CD4-positive, alpha-beta T cell treated with Interleukin-21 for 1 hour (primary cell): ENCODE data around the gene OPCML.

ENCODE experiments used
- DNase-seq: peaks from one replicate; pipeline ENCODE4 v3.0.0-alpha.2; 2020

OPCML gene

DNA sequence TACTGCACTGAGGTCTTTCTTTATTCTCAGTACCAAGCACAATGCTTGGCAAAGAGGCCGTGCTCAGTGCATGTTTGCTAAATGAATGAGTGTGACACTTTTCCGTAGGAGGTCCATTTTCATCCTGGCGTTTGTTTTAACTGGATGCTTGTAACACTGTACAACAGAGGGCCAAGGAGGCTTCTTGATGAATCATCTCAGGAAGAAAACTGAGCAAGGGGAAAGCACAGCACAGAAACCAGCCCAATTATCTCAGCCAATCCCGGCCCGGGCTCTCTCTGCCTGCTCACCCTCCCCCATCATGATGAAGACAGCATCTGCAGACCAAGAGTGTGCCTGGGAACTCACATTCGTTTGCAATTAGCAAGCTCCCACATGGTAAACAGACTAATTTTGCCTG, 570.3 kb downstream of the OPCML start:
- DNase-seq: no peak

DNA sequence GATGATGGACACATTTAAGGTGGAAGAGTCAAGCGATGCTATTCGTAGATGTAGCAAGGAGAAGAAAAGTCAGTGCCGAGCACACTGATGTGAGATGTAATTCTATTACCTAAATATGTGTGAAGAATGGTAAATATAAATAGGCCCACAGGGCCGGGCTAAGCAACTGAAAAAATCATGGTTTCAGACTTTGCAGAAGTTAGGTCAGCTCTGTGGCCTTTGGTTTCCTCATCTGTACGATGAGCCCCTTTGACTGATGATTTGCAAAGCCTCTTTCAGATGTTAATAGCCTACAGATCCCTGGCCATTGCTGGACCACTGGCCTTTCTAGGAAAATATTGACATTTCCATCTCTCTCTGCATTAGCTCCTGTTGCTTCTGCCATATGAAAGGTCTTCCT, 570.8 kb downstream of the OPCML start:
- no peak for DNase-seq

DNA sequence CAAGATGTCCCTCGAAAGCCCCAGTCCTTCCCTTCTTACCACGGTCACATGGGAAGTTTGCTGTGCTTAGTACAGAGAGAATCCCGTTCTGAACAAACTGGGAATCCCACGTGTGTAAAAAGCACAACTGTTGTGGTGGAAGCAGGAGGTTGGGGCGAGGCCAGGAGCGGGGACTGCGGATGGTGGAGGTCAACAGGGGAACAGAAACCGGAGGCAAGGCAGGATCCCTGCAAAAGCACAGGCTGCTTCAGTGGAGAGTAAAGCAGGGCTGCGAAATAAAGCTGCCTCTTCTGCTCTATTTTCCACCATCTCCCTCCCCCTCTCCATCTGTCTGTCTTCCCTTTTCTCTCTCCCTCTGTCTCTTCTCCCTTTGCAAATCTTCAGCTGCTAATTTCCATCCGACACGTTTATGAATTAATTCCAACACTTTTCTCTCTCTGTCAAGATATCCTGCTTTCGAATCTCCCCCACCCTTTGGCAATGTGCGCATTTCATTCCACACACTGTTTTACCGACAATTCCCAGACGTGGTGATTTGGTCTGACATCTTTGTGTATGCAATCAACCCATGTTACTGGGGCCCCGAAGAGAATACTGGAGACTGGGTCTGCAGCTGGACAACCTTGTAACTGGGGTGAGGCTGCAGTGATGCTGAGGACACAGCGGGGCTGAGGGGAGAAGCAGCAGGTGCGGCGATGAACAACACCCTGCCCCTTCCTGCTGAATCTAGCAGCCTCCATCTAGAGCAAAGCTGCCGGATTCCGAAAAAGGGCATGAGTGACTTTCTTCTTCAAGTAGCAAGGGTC, 571.8 kb downstream of the OPCML start:
- no peak for DNase-seq

DNA sequence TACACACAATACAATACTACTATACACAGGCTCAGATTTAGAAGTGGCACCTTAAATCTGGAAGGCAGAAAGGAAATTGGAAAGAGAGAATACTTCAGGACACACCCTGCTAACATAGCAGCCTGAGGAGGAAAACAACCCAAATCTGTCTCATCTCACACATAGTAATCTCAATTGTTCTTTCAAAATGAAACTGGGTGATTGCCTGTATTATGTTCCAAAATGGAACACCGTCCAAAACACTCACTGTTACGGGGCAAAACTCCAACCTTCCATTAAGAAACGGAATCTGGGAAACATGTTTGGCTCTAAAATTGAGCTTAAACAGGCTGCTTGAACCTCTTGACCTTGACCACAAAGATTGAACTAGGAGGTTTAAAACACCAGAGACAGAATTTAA, 572.6 kb downstream of the OPCML start:
- DNase-seq: no peak

DNA sequence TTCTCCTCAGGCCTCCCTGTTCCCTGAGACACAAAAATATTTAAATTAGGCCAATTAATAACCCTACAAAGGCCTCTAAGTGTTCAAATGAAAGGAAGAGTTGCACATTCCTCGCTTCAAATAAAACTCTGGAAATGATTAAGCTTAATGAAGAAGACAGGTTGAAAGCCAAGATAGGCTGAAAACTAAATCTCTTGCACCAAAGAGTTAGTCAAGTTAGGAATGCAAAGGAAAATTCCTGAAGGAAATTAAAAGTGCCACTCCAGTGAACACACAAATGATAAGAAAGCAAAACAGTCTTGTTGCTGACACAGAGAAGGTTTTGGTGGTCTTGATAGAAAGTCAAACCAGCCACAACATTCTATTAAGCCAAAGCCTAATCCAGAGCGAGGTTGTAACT, 574.4 kb downstream of the OPCML start:
- no peak for DNase-seq

DNA sequence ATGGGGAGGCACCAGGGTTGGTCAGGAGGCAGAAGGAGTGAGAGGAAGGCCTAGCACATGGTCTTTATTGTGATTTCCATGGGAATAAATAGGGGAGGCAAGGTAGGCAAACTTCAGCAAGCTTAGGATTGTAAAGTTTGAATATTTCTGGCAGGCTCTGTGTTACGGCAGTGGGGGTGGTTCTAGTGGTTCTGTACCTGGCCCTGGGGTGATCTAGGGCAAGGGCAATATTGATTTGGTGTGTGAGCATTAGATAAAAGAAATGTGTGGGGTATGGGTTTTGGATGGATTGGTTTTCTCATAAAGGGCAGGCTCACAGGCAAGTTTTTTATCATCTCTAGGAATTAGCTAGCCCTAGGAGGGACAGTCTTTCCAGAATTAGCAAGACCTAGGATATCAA, 584.0 kb downstream of the OPCML start:
- no peak for DNase-seq

DNA sequence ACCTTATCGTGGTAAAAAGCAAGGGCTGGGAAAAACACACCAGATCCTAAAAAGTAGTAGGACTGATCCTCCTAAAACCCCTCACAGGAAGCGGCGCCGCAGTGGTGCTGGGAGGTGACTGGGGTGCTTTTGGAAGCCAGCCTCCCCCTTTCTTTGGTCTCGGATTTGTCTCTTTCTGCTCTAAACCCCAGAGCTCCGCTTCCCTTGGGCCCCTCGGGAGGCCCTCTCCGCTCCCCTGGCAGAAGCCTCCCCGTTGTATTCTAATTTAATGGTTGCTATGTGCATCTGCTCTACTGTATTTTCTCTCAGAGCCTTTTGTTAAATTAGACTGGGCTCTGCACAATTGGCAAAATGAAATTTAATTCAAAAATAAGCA, 587.7 kb downstream of the OPCML start:
- no peak for DNase-seq

DNA sequence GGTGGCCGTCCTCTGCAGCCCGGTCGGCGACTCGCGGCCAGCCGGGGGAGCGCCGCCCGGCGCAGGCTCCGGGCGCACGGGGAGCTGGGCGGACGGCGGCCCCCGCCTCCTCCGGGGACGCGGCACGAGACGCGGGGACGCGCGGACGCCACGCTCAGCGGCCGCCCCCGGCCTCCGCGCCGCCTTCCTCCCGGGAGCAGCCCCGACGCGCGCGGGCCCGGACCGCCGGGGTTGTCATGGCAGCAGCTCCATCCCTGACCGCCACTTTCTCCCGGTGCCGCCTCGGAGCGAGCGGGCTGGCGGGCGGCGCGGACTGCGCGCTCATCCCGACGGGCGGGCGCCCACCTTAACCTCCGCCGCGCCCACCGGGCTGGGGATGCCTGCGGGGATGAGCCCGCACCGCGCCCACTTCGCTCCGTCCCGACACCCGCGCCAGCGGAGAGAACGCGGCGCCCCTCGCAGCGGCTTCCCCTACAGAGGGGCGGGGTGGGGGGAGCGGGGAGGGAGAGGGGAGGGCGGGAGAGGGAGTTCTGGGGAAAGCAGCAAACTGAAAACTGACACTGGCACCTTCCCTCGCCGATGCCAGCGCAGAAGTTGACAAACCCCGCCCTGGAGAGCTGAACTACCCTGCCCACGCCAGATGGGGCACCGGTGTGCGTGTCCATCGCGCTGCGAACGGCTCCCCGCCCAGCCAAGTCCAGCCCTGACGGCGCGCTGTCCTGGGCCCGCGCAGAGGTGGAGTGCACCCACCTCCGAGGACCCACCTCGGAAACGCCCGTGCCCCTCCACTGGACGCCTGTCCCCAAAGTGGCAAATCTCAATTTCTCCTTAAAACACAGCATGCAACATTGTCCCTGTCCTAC, 588.4 kb downstream of the OPCML start:
- DNase-seq: no peak

DNA sequence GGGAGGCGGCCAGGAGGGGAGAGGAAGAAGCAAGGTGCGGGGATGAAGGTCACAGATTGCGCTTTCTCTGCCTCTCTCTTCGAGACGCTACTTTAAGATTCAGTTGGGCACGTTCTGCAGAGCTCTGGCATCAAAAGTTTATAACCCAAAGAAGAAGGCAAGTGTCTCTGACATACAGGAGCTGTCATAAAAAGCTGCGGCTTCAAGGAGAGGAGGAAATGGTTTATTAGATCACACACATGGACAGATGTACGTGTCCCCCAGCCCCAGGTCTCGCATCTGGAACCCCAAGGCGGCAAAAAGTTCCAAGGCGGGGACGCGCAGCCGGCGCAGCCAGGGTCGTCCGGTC, 589.0 kb downstream of the OPCML start:
- DNase-seq: no peak

DNA sequence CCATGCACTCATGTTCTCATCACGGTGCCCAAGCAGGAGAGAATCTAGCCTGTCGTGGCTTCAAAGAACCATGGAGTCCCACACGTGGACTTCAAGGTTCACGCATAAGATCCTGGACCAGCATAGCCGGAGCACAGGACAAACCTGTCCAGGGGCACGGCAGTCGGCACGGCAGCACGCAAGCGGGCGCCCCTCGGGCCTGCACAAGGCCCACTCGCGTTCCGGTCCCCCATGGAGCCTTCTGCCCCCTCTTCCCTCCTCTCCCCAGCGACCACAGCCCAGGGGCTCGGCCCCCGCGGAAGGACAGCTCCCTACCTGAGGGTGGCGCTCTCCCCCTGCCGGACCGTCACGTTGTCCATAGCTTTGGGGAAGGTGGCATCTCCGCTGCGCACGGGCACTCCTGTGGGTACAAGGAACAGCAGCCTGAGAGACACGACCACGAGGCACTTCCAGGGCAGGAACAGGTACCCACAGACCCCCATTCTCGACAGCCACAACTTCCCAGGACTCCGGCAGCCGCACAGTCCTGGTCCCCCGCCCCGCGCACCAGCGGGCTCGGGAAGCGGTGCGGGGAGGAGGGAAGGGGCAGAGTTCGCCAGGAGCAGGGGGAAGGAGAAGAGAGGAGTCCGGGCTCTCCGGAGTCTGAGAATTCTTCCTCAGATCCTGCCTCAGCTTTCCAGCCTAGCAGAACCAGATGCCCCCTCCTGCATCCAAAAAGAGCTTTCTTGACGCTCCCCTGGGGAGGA, 589.5 kb downstream of the OPCML start:
- no peak for DNase-seq

DNA sequence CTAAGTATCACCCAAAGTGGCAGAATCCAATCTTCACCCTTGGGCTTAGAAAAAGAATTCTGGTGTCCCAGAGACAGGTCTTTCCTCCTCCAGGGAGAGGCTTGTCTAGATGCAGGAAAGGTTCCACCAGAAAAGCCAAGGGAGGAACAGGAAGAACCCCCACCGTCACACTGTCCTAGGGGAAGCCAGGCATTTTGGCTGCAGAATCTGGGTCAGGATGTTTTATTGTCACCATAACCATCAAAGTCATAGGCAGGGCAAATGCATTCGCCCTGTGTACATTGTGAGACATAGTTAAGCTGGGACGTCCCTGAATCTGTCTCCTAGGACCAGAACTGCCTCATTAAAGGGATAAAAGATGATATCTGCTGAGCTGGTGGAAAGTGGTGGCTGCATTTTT, 590.5 kb downstream of the OPCML start:
- no peak for DNase-seq

DNA sequence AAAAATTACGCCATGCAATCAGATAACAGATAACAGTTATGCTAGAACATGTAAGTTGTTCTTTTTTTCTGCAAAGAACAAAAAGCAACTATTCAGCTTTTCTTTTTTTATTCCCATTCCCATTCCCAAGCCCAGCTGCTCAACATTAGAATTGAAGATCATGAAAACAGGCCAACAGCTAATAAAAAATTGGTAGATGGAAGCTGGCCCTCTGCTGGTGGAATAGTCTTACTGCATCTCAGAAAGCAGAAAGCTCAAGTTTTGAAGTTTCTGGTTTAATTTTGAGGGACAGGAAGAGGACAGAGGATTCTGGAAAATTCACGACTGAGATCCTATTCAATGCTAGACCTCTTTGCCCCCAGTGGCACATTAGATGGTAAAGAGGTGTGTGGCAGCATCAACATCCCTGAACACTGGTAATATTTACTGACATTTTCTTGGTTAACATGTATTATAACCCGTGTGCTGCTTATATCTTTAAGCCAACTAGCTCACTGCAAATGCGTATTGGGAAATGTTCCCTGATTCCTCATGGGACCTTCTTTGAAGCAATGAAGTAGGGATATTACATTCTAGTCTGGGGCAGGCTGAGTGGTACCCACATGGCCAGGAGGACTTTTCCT, 591.2 kb downstream of the OPCML start:
- no peak for DNase-seq

DNA sequence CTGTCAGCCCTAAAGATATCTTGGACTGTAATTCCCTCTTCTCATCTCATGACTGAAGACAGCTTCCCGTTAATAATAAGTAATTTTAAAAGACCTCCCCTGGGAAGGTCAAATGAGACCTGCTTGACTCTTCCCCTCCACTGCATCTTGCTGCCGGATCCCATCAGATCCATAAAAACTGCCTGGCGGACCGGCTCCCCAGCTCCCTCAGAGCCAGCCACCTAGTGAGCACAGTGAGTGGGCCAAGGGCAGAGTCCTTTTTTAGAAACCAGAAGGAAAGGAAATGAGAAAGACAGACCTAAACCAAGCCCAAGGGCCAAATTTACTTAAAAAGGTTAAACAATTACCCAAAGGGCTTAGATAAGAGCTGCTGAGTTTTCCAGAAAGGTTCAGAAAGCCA, 595.3 kb downstream of the OPCML start:
- no peak for DNase-seq

DNA sequence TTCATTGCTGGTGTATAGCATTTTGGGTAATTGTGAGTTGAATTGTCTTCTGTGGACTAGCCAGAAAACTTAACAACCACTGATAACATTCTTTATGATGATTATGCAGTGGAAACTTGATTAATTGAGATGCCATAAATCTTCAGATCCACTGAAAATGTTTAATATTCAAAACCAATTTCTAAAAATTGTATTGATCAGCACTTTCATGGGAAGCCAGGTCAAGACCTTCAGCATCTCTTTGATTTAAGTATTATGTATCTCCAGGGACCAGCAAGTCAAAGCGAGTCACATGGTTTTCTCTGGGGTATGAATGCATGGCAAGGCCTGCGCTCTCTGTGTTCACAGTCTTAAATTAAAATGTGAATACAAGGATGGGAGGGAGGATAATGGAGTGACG, 596.9 kb downstream of the OPCML start:
- no peak for DNase-seq

DNA sequence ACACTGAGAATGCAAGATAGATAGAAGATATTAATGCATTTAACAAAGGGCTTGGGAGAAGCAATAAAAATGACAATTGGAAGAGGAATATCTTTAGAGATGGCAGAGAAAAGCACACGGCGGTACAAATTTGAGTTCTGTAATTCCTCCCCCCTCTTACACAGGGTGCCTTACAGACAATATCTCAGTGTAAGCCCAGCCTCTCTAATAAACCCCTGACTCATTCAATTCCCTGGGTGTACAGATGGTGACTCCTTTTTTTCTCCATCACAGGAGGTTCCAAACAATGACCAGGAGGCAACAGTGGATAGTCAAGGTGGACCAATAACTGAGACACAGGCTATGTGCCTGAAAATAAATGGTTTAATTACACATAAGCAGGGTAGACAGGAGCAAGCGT, 598.6 kb downstream of the OPCML start:
- DNase-seq: no peak

DNA sequence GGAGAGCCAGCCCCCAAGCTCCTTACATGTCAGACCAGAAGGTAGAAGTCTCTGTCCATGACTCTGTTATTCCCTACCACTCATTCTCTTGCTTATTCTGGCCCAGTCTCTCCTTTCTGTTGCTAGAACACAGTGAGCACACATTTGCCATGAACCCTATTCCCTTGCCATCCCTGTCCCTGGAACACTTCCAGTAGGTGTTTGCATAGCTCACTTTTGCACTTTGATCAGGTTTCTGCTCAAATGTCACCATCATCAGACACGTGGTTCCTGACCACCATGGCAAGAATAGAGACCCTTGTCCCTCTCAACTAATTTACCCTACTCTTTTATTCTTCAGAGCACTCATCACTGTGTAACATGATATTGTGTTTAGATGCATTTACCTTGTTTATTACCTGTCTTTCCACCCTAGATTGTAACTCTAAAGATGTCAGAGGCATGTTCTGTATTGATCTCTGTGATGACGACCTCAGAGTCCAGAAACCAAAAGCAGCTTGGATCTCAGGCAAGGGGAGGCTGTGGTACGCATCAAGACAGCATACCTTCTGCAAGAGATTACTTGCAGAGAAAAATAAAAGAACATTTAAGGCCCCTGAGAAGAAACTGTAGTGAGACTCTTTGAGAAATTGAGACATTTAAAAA, 606.4 kb downstream of the OPCML start:
- DNase-seq: no peak

DNA sequence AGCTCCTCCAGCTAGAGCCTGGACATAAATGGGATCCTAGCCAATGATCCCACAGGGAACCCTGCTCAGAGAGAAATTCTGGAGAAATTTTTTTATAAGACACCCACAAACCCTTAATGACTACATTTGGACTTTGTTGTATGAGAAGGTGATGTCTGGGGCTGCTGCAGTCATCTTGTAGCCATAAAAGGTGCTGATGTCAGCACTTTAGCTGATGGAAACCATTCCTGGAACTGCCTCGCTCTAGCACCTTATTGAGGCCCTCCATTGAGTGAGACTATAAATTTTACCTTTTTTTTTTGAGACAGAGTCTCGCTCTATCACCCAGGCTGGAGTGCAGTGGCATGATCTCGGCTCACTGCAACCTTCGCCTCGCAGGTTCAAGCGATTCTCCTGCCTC, 610.7 kb downstream of the OPCML start:
- DNase-seq: no peak

DNA sequence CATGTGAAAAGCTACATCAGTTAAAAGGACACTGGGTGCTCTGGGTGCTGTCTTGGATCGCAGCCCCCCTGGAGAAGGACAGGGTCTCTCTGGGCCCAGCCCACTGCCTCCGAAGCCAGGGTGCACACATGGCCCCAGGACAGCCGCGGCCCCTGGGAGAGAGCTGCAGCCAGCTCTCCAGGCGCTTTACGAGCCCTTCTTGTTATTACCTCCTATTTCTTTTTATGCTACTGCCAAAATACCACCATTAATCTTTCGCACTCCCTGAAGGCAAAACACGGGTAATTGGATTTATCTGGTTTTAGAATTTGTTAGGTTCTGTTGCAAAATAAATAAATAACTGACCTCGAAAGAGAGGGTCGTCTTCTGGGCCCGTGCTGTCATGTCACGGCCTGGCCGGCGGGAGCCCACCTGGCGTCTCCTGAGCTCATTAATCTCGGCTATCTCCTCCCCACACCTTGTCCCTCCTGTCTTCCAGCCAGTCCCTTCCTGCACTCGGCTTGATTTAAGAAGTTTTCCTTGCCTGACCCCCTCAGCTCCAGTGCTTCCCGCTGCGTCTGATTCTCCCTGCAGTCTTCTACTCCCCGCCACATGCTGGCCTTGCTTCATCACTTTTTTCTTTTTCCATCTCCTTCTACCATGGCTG, 611.7 kb downstream of the OPCML start:
- DNase-seq: no peak

DNA sequence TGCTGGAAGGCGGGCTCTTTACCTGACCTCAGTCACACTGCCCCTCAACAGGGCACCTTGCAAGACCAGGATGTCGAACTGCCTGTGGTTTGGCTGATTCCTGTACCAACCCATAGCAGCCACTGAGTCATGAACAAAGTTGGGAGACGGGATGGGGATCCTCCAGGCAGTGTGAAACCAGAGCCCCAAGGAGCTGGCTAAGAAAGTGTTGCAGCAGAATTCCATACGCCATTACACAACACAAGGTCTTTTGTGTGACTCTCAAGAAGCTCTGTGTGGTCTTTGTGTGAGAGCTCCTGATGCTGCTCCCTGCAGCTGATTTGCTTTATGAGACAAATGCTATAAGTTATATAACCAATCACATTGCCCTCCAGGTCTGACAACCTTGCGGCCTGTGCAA, 617.7 kb downstream of the OPCML start:
- no peak for DNase-seq

DNA sequence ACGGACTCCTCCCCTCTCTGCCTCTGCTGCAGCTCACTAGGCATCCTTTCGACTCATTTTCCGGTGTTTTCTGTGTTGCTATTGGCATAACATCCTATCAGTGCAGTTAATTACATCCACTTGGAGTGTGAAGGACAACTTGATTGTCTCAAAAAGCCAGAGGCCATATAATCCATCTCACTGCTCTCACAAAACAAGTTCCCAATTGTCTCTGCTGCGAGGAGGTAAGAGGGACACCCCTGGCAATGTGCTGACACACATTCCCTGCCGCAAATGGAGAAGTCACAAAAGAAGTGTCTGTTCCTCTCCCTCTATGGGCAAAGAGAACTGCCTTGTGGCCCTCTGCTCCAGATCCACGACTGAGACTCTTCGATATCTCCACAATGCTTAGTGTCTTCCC, 618.4 kb downstream of the OPCML start:
- DNase-seq: no peak

DNA sequence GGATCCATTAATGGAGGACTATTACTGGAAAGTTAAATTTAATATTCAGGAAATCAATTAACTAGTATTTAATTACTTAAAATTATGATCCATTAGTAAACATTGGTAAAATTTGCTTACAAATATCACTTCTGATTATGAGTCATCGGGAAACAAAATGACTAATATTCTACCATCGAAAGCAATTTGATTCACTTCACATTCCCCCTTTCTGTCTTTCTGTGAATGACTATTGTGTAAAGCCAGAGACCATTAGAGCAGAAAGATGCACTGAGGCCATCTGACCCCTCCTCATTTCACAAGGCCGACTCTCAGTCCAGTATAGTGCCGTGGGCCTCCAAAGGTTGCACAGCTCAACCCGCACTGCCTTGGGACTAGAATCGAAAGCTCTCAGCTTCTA, 619.0 kb downstream of the OPCML start:
- DNase-seq: no peak

DNA sequence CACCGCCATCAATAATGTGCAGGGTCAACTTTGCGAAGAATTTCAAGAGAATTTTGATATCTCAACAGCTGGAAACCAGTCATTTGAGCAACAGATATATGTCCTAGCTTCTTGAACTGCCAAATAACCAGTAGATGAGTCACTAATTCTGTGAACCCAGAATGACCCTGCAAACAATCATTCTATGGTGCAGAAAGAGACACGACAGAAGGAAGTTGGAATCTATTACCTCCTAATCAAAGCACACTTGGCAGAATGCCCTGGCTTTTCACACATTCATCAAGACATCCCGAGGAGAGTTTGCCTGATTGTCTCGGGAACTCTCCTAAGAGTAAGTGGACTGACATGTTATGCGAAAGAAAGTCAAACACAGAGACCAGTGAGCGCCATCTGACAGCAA, 621.1 kb downstream of the OPCML start:
- DNase-seq: no peak
